Thyroid gland (tissue), 4 donors: ENCODE measurements around the gene PRKX. TPM values are rescaled to one million over a fixed set of nuclear protein-coding genes. Genes with fewer than 3 reads are reported as not detected.

ENCODE experiments used
- small RNA-seq: library from RNA; depleted of rRNA; stranded (forward); fragments of <200 nt; gene quantifications from one replicate; pipeline ENCODE3, GENCODE V24; 2016
- total RNA-seq, 4 donors: library from RNA; depleted of rRNA; stranded (reverse); fragments of >200 nt; gene quantifications; one replicate each; pipeline ENCODE4 v1.2.3, GENCODE V29; 2016

PRKX gene
- total RNA-seq, 4 donors from 2014 or later: 99.9 to 145 (median 129) TPM

Small RNA genes within 50 kb of the gene (small RNA-seq; reads per million reads assigned to genes)
- gene RF00019 (not detected), gene RNU6-114P (not detected)
